ENCODE data around the gene EPB41L3.

EPB41L3 gene

GRCh38 chr18:5419030-5419429 is 124.8 kb downstream of the EPB41L3 start:
- no peak for DNase-seq (ENCODE audit: low read depth in 2 of 2, low spot score in 1 of 2)

GRCh38 chr18:5417342-5417741 is 126.5 kb downstream of the EPB41L3 start:
- no peak for DNase-seq (ENCODE audit: low read depth in 2 of 2, low spot score in 1 of 2)

- DNase-seq (ENCODE audit: low read depth in 2 of 2, low spot score in 1 of 2): no peak
These were observed 127.7 kb downstream of the EPB41L3 start for GRCh38 chr18:5416112-5416511.

GRCh38 chr18:5415665-5416064 is 128.1 kb downstream of the EPB41L3 start:
- DNase-seq (ENCODE audit: low read depth in 2 of 2, low spot score in 1 of 2): no peak

- no peak for DNase-seq (ENCODE audit: low read depth in 2 of 2, low spot score in 1 of 2)
These were observed 128.8 kb downstream of the EPB41L3 start for GRCh38 chr18:5415031-5415430.

GRCh38 chr18:5414546-5414945 is 129.3 kb downstream of the EPB41L3 start:
- no peak for DNase-seq (ENCODE audit: low read depth in 2 of 2, low spot score in 1 of 2)

GRCh38 chr18:5413447-5413846 is 130.3 kb downstream of the EPB41L3 start:
- no peak for DNase-seq (ENCODE audit: low read depth in 2 of 2, low spot score in 1 of 2)

GRCh38 chr18:5410582-5410981 is 133.2 kb downstream of the EPB41L3 start:
- DNase-seq (ENCODE audit: low read depth in 2 of 2, low spot score in 1 of 2): no peak

- no peak for DNase-seq (ENCODE audit: low read depth in 2 of 2, low spot score in 1 of 2)
These were observed 145.5 kb downstream of the EPB41L3 start for GRCh38 chr18:5398269-5398668.

- DNase-seq (ENCODE audit: low read depth in 2 of 2, low spot score in 1 of 2): no peak
These were observed 146.7 kb downstream of the EPB41L3 start for GRCh38 chr18:5397102-5397501.

- DNase-seq (ENCODE audit: low read depth in 2 of 2, low spot score in 1 of 2): no peak
These were observed 147.8 kb downstream of the EPB41L3 start for GRCh38 chr18:5395860-5396448.

- no peak for DNase-seq (ENCODE audit: low read depth in 2 of 2, low spot score in 1 of 2)
These were observed 150.0 kb downstream of the EPB41L3 start for GRCh38 chr18:5393779-5394178.

- no peak for DNase-seq (ENCODE audit: low read depth in 2 of 2, low spot score in 1 of 2)
These were observed 152.4 kb downstream of the EPB41L3 start for GRCh38 chr18:5391409-5391808.

- DNase-seq (ENCODE audit: low read depth in 2 of 2, low spot score in 1 of 2): no peak
These were observed 154.4 kb downstream of the EPB41L3 start for GRCh38 chr18:5389356-5389755.

GRCh38 chr18:5388896-5389295 is 154.9 kb downstream of the EPB41L3 start:
- DNase-seq (ENCODE audit: low read depth in 2 of 2, low spot score in 1 of 2): no peak

- no peak for DNase-seq (ENCODE audit: low read depth in 2 of 2, low spot score in 1 of 2)
These were observed 163.2 kb downstream of the EPB41L3 start for GRCh38 chr18:5380586-5380985.

GRCh38 chr18:5376986-5377385 is 166.8 kb downstream of the EPB41L3 start:
- DNase-seq (ENCODE audit: low read depth in 2 of 2, low spot score in 1 of 2): no peak

- no peak for DNase-seq (ENCODE audit: low read depth in 2 of 2, low spot score in 1 of 2)
These were observed 173.5 kb downstream of the EPB41L3 start for GRCh38 chr18:5370332-5370731.

- DNase-seq (ENCODE audit: low read depth in 2 of 2, low spot score in 1 of 2): no peak
These were observed 174.3 kb downstream of the EPB41L3 start for GRCh38 chr18:5369513-5369912.

- no peak for DNase-seq (ENCODE audit: low read depth in 2 of 2, low spot score in 1 of 2)
These were observed 178.4 kb downstream of the EPB41L3 start for GRCh38 chr18:5365443-5365842.

GRCh38 chr18:5350636-5351035 is 193.2 kb downstream of the EPB41L3 start:
- no peak for DNase-seq (ENCODE audit: low read depth in 2 of 2, low spot score in 1 of 2)

All from stimulated activated CD8-positive, alpha-beta memory T cell treated with anti-CD3 and anti-CD28 coated beads, Interleukin-4, amount 100 ng/mL, for 4 hours (primary cell).